Measurements from ENCODE around the gene PRKCE.

DNA sequence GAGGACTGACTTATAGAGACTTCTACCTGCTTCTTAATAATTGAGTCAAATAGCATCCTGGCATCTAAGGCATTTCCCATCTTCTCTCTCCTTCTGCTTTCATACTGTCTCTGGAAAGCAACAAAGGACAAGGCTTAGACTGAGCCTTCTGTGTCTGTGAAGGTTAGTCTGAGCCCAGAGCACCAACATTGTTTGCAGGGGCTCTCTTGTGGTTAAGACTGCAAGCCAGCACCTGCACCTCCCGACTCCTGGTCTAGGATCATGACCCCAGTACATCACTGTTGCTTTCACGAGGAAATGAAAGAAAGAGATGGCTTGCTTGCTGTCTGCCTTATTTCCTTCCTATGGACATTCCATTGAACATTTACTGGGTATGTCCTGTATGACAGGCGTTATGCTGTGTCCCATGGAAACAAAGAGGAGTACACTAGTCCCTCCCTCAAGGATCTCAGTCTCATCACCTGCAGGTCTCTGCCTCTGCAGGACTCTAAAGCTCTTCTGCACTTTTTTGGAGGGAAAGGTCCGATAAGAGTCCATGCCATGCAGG, 330.0 kb downstream of the PRKCE start:
- TF ChIP-seq, protein P1, sequence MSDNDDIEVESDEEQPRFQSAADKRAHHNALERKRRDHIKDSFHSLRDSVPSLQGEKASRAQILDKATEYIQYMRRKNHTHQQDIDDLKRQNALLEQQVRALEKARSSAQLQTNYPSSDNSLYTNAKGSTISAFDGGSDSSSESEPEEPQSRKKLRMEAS (IDR thresholded peaks at IDR 0.05) = no peak
- TF ChIP-seq FOSL1 (IDR thresholded peaks at IDR 0.05; ENCODE audit: low read depth) (no peak), POLR2A (IDR thresholded peaks at IDR 0.05; ENCODE audit: borderline replicate concordance, extremely low read depth, insufficient read depth, insufficient read length) (no peak), EGR1 (IDR thresholded peaks at IDR 0.05; ENCODE audit: low read depth) (no peak), TCF7L2 (IDR thresholded peaks at IDR 0.05; ENCODE audit: borderline replicate concordance, extremely low read depth, insufficient read depth, insufficient read length) (no peak), CEBPB (IDR thresholded peaks at IDR 0.05; ENCODE audit: low read depth) (no peak), CBX3 (IDR thresholded peaks at IDR 0.05; ENCODE audit: low read depth) (no peak), POLR2AphosphoS5 (IDR thresholded peaks at IDR 0.05; ENCODE audit: low read depth, low read length) (no peak), YY1 (IDR thresholded peaks at IDR 0.05; ENCODE audit: extremely low read depth, insufficient replicate concordance, low read depth, low read length) (no peak), EZH2 (IDR thresholded peaks at IDR 0.05) (no peak)
- TF ChIP-seq, protein P2, sequence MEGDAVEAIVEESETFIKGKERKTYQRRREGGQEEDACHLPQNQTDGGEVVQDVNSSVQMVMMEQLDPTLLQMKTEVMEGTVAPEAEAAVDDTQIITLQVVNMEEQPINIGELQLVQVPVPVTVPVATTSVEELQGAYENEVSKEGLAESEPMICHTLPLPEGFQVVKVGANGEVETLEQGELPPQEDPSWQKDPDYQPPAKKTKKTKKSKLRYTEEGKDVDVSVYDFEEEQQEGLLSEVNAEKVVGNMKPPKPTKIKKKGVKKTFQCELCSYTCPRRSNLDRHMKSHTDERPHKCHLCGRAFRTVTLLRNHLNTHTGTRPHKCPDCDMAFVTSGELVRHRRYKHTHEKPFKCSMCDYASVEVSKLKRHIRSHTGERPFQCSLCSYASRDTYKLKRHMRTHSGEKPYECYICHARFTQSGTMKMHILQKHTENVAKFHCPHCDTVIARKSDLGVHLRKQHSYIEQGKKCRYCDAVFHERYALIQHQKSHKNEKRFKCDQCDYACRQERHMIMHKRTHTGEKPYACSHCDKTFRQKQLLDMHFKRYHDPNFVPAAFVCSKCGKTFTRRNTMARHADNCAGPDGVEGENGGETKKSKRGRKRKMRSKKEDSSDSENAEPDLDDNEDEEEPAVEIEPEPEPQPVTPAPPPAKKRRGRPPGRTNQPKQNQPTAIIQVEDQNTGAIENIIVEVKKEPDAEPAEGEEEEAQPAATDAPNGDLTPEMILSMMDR (IDR thresholded peaks at IDR 0.05 in 2 of 3, conservative IDR thresholded peaks at IDR 0.05 in 1 of 3; ENCODE audit: borderline replicate concordance in 1 of 3, insufficient read depth in 1 of 3, low read depth in 2 of 3, low read length in 2 of 3) = no peak
- TF ChIP-seq, protein P3, sequence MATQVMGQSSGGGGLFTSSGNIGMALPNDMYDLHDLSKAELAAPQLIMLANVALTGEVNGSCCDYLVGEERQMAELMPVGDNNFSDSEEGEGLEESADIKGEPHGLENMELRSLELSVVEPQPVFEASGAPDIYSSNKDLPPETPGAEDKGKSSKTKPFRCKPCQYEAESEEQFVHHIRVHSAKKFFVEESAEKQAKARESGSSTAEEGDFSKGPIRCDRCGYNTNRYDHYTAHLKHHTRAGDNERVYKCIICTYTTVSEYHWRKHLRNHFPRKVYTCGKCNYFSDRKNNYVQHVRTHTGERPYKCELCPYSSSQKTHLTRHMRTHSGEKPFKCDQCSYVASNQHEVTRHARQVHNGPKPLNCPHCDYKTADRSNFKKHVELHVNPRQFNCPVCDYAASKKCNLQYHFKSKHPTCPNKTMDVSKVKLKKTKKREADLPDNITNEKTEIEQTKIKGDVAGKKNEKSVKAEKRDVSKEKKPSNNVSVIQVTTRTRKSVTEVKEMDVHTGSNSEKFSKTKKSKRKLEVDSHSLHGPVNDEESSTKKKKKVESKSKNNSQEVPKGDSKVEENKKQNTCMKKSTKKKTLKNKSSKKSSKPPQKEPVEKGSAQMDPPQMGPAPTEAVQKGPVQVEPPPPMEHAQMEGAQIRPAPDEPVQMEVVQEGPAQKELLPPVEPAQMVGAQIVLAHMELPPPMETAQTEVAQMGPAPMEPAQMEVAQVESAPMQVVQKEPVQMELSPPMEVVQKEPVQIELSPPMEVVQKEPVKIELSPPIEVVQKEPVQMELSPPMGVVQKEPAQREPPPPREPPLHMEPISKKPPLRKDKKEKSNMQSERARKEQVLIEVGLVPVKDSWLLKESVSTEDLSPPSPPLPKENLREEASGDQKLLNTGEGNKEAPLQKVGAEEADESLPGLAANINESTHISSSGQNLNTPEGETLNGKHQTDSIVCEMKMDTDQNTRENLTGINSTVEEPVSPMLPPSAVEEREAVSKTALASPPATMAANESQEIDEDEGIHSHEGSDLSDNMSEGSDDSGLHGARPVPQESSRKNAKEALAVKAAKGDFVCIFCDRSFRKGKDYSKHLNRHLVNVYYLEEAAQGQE (IDR thresholded peaks at IDR 0.05; ENCODE audit: low read depth) = no peak
